Endometrial microvascular endothelial cells (primary cell): ENCODE data around the gene CLASP1. TPM values are rescaled to one million over a fixed set of nuclear protein-coding genes. Genes with fewer than 3 reads are reported as not detected.

Experiments used
- in situ Hi-C: cut with HindIII; loops from 2 replicates; pipeline ENCODE4 v1.10.0; 2017; ENCODE audit warnings: low sequenced_read_pairs, low pct_unique_long_range_greater_than_20kb; ENCODE audit errors: inconsistent ontology term
- total RNA-seq: library from RNA; depleted of rRNA; stranded (reverse); fragments of >200 nt; gene quantifications from one replicate; pipeline ENCODE4 v1.2.3, GENCODE V29; 2015; ENCODE audit errors: inconsistent ontology term

The CLASP1 gene
- total RNA-seq, 1 donor from 2014 or later = 51.7 TPM

DNA sequence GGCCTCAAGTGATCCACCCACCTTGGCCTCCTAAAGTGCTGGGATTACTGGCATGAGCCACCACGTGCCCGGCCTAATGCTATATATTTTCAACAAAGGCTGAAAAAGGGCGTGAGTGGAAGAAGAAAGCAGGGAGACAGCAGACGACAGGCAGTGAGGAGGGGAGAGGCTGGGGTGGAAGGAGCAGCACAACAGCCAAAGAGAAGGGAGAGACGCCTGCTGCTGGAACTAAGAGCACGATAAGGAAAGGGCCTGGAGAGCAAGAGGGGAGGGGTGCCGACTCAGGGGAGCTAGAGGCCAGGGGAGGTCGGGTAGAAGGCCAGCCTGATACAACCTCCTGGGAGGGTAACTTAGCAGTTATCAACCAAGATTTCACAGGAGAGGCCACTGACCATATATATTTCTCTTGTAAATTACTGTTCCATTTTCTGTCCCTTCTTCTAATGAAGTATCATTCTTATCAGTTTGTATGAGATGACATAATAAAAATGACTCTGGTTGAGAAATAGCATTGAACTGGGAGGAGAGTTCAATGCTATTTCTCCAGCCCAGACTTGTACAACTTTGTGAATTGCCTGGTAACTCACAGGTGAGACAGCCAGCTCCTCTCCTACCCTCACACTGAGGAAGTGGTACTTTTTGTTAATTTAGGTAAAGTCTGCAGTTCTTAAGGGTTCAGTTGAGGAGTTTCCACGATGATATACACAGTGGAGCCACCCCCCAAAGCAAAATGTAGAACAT lies 124.4 kb downstream of the CLASP1 start:
- in situ Hi-C loops = no loop called here

DNA sequence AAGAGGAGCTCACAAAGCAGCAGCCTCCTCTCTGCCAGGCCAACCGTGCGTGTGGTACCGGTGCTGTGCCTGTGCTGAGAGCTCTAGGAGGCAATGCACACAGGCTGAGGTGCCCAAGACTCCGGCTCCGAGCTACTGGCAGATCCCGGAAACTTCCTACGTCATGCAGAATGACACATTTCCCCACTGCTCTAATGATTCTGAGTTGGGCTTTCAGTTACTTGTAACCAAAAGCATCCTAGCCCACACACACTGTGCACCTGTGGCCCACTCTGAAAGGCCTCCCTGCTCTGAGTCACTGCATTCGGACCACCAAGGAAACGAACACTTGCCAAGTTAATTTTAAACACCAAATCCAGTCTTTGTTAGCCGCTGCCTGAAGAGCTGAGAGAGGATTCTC lies 127.9 kb downstream of the CLASP1 start:
- in situ Hi-C loops = no loop called here

DNA sequence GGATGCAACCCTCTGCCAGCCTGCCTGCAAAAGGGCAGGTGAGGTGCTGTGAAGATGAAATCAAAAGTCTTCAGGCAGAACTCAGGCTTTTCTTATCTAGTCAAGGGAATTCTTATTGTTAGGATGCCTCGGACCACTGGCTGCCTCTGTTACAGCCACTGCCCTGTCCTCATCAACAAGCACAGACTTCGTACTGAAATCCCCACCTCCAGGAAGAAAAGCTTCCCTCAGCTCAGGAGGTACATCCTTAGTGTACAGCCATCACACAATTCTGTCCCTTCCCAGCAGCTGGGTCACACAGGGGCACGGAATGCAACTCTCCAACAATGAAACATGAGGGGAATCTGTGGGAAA lies 128.6 kb downstream of the CLASP1 start:
- in situ Hi-C loops = no loop called here

DNA sequence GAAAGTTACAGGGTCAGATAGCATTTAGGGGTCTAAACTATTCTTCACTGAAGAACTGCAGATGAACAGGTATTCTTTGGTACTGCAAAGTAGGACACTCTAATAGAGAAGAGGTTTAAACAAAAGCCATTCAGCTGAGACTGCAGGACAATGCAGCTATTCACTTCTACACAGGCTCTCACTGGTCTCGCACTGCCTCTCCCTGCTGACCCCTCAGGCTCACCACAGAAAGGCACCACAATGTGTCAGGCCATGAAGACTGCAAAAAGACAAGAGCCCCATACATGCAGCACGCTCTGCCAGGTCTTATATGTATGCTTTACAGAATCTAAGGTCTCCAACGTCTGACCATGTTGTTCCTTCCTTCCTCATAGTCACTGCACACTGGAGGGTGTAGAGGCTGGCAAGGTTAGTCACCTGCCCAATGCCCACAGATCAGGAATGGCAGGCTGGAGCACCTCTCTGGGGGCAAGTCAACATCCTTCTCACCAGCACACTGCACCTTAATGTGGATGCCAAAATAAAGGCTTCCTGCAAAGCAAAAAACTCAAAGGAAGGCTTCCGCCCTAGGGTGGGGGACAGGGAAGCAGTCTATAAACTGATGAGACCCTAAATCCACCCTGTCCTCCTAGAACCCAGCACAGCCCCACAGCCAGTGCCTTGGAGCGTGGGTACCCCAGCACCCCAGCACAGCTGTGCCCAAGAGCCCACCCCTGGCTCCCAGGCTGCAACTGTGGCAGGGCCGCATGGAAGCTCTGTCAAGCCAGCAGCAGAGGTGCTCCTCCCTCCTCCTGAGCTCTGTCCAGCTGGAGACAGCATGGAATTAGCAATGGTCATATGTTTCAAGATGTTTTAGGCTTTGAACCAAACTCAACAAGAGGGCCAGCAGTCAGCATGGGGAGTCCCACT lies 129.3 kb downstream of the CLASP1 start:
- in situ Hi-C loops = no loop called here

DNA sequence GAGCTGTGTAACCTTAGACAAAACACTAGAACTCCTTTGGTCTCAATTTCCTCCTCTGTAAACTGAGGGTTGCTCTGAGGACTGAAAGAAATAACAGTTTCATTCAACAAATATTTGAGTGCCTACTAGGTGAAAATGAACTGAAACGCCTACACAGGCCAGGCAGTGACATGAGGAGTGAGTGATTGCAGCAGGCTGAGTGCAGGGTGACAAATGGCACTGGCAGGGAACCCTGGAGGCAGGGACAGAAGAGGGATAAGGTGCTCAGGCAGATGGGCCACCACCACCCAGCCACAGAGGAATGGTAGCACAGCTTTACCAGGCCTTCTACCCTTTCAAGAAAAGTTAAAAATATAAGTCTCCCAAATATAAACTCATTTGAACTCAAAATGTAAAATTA lies 130.1 kb downstream of the CLASP1 start:
- in situ Hi-C loops = no loop called here

DNA sequence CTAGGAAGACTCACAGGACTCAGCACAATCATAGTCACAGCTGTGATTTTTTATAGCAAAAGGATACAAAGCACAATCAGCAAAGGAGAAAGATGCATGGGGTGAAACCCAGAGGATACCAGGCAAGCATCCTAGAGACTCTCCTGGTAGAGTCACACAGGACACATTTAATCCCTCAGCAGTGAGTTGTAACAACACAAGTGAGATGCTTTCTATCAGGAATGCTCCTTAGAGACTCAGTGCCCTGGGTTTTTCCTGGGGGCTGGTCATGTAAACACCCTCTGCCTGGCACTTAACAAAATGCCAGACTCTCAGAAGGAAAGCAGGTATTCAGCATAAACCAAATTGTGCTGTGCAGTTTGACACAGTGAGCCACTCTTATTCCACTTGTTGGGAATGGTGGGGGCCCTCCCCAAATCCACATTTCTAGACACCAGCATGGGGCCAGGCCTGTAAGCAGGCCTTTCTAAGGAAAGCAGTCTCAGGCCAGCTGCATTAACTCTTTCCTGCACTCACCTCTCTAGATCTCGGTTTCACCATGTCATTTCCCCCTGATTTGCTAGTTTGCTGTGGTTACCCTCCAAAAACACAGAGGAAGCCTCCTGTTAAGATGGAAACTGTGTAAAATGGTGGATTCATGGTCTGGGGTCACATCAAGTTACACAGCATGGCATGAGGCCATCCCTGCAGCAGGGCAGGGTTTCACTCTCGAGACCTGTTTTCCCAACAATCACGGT lies 135.5 kb downstream of the CLASP1 start:
- in situ Hi-C loops = no loop called here

DNA sequence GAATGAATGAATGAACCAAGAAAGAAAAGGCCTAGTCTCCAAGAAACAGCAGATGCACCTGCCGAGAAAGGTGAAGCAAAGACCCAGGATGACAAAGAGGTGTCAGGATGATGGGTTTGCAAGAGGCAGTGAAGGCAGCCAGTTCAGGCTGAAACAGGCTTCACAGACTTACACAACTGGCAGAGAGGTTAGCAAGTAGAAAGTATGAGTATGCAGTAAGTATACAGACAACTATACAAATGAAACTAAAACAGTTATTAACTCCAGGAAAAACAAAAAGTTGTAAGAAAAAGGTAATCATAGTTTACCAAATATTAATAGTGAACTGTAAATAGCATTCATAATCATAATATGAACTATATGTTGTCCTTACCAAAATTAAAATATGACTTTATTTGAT lies 138.4 kb downstream of the CLASP1 start:
- in situ Hi-C loops = no loop called here

DNA sequence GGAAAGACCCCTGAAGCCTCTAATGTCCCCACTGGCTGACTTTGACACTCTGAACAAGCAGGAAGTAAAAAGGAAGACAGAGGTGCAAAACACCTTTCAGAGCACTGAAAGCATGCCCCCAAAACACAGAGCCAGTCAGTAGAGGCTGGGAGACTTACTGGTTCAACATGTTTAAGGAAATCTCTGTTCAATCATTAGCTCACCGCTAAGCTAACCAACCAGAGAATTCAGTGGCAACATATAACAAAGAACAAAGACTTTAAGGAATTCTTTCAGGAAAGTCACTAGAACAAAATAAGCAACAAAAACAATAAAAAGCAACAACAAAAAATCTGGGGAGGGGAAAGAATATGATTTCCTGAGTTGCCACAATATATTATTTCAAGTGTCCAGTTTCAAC lies 142.6 kb downstream of the CLASP1 start:
- in situ Hi-C loops = no loop called here

DNA sequence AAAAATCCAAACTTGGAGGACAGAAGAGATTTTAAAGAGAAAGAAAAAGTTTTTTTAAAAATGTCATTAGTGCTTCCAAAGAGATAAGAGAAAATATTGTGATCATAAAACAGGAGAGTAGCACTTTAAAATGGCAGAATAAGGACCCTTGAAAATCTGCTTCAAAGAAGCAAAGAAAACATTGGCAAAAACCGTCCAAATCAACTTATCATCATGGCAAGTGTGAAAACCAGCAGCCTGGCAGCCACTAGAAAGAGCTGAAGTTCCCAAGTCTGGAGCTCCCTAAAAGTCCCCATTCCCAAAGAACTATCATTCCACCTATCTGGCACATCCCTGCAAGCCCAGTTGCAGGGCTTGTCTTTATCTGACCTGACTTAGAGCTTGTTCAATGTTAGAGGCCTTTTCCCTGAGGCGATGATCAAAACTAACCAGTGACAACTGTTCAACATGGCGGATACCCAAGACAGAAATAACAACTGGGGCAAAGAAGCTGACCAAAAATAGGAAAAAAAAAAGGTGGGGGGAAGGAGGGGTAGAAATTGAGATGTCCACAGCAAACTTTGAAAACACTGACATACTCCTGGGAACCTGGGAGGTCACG lies 143.2 kb downstream of the CLASP1 start:
- in situ Hi-C loops = no loop called here

DNA sequence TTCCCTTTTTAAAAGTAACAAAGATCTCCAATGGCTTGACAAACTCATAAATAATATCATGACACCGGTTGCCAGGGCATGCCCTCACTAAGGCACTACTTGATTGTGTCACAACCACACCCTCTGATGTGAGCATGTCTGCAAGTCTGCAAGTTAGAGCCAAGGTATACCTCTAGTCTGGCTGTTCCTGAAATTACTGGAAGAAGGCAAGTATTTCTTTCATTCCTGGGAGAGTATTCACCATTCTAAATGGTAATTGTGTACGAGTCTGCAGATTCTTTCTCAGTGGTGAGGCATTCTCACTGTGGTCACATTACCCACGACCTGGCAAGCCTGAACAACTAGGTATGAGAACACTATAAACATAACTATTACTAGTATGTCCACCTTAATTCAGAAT lies 144.3 kb downstream of the CLASP1 start:
- in situ Hi-C loops = no loop called here

DNA sequence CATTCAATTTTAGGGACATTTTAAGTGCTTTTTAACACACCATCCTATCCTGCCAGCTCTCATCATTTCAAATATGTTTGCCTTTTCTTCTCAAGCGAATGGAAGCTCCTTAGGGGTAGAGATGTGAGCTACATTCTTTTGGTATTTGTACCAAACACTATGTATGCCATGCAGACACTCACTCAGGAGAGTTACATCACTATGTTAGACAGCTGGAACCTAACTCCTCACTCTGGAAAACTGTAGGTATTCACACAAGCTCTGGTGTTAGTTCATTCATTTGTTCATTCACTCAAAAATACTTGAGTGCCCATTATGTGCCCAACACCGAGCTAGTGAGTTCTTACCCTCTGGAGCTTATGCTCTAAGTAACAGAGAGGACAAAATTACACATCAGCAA lies 144.9 kb downstream of the CLASP1 start:
- in situ Hi-C loops = no loop called here

DNA sequence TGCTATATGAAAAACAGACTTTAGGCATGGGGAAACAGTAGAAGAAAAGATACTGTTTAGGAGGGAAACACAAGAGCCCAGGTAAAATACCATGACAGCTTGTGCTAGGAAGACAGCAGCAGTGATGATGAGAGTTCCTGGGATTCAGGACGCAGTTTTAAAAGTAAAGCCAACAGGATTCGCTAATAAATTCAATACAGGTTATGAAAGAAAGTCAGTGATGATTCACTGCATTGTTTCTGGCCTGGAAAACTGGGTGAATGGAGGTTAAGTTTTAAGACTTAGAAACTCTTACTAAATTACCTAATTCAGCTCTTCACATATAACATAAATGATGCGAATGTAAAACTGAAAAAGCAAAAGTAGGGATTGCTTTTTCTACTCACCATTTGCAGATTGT lies 146.5 kb downstream of the CLASP1 start:
- in situ Hi-C loops = no loop called here

DNA sequence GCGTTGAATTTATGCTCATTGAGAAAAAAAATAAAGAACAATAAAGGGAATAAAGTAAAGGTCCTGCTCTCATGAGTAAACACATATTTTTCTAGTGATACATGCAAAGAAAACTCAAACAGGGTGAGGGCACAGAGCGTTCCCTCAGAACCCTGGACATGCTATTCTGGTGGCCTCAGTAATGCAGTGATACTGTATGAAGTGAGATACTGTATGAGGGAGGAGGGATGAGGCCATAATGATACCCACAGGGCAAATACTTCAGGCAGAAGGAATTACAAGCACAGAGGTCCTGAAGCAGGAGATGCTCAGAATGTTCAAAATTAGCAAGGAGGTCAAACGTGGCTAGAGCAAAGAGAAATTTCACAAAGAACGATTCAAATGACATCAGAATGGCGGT lies 147.0 kb downstream of the CLASP1 start:
- in situ Hi-C loops = no loop called here

DNA sequence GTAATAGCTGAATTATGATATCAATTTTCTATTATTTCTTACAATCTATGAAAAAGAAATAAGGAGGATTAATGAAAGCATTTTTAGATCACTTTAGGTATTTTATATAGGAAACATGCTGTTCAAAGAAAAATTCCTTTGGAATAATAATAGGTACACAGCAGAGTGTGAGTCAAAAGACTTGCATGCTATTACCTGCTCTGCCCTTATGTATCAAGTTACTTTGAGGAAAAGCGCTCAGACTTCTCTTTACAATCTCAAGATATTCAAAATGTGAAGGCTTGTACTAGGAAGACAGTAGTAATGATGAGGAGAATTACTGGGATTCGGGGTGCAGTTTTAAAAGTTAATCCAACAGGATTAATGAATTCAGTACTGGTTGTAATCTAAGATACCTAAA lies 147.7 kb downstream of the CLASP1 start:
- in situ Hi-C loops = no loop called here

DNA sequence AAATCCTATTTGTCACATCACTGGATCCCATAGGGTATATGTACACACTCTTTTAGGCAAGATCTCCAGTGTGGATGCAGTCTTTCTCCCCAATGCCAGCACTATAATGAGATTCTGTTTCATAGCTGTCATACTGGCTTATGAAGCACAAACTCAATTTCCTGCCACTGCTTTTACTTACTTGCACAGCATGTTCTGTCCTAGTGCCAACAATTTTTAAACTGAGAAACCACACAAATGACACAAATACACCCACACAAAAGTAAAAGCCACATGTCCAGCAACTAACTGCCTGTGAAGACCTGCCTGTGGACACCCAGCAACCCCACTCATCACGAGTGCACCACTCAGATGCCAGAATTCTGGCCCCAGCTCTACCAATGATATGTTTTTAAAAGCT lies 148.2 kb downstream of the CLASP1 start:
- in situ Hi-C loops = no loop called here

DNA sequence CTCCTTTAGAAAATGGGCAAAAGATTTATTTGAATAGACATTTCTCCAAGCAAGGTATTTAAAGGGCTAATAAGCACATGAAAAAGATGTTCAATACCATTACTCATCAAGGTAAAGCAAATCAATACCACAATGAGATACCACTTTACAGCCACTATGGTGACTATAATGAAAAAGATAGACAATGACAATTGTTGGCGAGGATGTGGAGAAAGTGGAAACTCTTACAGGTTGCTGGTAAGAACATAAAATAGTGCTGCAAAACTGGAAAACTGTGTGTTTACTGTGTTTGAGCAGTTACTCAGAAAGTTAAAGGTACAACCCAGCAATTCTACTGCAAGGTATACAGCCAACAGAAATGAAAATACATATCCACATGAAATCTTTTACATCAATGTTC lies 150.5 kb downstream of the CLASP1 start:
- in situ Hi-C loops = no loop called here

DNA sequence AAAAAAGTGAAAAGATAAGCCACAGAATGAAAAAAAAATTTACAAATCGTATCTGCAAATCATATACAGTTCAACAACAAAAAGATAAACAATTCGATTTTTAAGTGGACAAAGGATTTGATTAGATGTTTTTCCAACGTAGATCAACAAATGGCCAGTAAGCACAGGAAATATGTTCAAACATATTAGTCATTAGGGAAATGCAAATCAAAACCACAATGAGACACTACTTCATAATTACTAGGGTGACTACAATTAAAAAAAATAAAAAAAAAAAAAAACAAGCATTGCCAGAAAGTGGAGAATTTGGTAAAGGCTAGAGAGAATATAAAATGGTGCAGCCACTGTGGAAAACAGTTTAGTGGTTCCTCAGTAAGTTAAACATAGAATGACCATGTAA lies 156.9 kb downstream of the CLASP1 start:
- in situ Hi-C loops = no loop called here

DNA sequence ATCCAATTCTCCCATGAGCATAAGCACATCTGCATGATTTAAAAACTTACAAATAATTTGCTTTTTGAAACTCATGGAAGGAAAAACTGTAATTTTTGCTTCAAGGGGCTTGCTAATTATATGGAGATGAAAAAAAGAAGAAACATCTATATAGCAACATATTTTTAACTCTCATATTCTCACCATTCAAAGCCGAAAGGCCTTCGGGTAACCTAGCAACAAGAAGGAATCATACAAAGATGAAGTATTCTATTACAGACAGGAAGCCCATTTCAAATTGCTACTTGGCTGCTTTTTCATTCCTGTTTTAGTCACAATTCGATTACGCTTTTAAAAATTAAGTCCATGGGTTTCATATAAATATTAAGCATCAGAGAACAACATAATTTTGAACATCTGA lies 157.7 kb downstream of the CLASP1 start:
- in situ Hi-C loops = no loop called here

DNA sequence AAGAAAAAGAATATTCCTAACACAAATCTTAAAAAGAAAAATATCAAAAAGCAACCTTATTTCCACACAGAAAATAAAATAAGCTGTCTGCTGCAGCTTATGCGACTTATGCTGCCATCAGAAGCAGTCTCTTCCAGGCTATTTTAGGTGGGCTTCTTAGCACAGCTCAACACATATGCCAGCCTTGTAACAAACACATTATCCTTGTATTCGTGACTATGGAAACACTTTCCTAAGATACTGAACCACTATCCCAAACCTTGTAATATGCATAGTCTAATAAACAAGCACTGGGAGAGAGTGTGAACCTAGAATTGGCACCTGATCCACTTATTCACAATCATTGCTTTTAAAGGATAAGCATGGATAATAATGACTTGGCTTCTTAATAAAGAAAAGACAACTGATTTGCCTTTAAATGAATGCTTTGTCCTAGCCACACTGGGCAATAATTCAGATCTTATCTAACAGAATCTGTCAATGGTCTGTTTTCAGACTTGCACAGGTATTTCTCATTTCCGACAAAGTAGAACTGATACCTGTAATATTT lies 158.6 kb downstream of the CLASP1 start:
- in situ Hi-C loops = no loop called here
